ENCODE measurements around the gene PARD3B. TPM values are rescaled to one million over a fixed set of nuclear protein-coding genes. Genes with fewer than 3 reads are reported as not detected.

The PARD3B gene
- polyA plus RNA-seq, 3 donors, result not detected

- Histone ChIP-seq H3K9me3 (replicated peaks in 1 of 2; ENCODE audit: control insufficient read depth in 1 of 2, insufficient read depth in 1 of 2, low read length in 2 of 2) (no peaks in the 10 kb centered on the region), H3K79me2 (ENCODE audit: insufficient read depth, low read length) (no peaks in the 10 kb centered on the region), H4K20me1 (ENCODE audit: insufficient read depth, low read length) (no peaks in the 10 kb centered on the region), H3K4me2 (replicated peaks; ENCODE audit: extremely low read depth, low read length, poor library complexity, severe bottlenecking) (no peak overlapping the region), H2AFZ (ENCODE audit: insufficient read depth, low read depth, low read length, poor library complexity, severe bottlenecking) (no peak overlapping the region), H3K27ac (ENCODE audit: low read depth in 1 of 2, low read length in 2 of 2) (no peak overlapping the region), H3K27me3 (ENCODE audit: control insufficient read depth in 2 of 2, insufficient read depth in 2 of 2, low read length in 2 of 2) (no peaks in the 10 kb centered on the region), H3K36me3 (replicated peaks in 1 of 2; ENCODE audit: control insufficient read depth in 1 of 2, insufficient read depth in 2 of 2, low read length in 2 of 2) (no peaks in the 10 kb centered on the region), H3K9ac (ENCODE audit: insufficient read depth, low read length, poor library complexity, severe bottlenecking) (no peak overlapping the region), H3K4me1 (ENCODE audit: control insufficient read depth in 1 of 2, insufficient read depth in 2 of 2, low read length in 2 of 2) (no peaks in the 10 kb centered on the region), H3K4me3 (replicated peaks in 1 of 3; ENCODE audit: low read depth in 2 of 3, low read length in 3 of 3) (no peak overlapping the region)
- Mint-ChIP-seq H3K9me3 (peaks cover 0 to 6% (median 2%) of the 10 kb centered on the region in 7 donors), H3K4me1 (no peaks in the 10 kb centered on the region), H3K36me3 (no peaks in the 10 kb centered on the region), H3K27ac (no peak overlapping the region), H3K4me3 (no peak overlapping the region), H3K27me3 (ENCODE audit: low read depth in 3 of 3) (peaks cover 0 to 3% (median 3%) of the 10 kb centered on the region in 3 donors)
- WGBS (ENCODE audit: insufficient coverage), result no CpG with 5 or more reads among the region's 2 CpGs
- TF ChIP-seq, protein P1, sequence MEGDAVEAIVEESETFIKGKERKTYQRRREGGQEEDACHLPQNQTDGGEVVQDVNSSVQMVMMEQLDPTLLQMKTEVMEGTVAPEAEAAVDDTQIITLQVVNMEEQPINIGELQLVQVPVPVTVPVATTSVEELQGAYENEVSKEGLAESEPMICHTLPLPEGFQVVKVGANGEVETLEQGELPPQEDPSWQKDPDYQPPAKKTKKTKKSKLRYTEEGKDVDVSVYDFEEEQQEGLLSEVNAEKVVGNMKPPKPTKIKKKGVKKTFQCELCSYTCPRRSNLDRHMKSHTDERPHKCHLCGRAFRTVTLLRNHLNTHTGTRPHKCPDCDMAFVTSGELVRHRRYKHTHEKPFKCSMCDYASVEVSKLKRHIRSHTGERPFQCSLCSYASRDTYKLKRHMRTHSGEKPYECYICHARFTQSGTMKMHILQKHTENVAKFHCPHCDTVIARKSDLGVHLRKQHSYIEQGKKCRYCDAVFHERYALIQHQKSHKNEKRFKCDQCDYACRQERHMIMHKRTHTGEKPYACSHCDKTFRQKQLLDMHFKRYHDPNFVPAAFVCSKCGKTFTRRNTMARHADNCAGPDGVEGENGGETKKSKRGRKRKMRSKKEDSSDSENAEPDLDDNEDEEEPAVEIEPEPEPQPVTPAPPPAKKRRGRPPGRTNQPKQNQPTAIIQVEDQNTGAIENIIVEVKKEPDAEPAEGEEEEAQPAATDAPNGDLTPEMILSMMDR (IDR thresholded peaks at IDR 0.05), result no peak
- intact Hi-C loops (cut with micrococcal nuclease), result no loop called here
- DNase-seq, result no peak
Measured at GRCh38 chr2:204611764-204612163, 66.5 kb downstream of the PARD3B start.

GRCh38 chr2:204613635-204614034, 68.4 kb downstream of the PARD3B start:
- H3K9me3 ChIP-seq (replicated peaks in 1 of 2; ENCODE audit: control insufficient read depth in 1 of 2, insufficient read depth in 1 of 2, low read length in 2 of 2), result no peaks in the 10 kb centered on the region
- Mint-ChIP-seq H3K27ac (no peak overlapping the region), H3K27me3 (ENCODE audit: low read depth in 3 of 3) (peaks cover 0 to 3% (median 3%) of the 10 kb centered on the region in 3 donors), H3K4me1 (no peaks in the 10 kb centered on the region), H3K36me3 (no peaks in the 10 kb centered on the region), H3K4me3 (no peak overlapping the region), H3K9me3 (peaks cover 0 to 6% (median 3%) of the 10 kb centered on the region in 7 donors)
- no peak overlapping the region for H3K9ac ChIP-seq (ENCODE audit: insufficient read depth, low read length, poor library complexity, severe bottlenecking)
- 100% methylated on average over 1 of the region's 1 CpG for WGBS (ENCODE audit: insufficient coverage)
- no peak overlapping the region for H3K27ac ChIP-seq (ENCODE audit: low read depth in 1 of 2, low read length in 2 of 2)
- no peak overlapping the region for H2AFZ ChIP-seq (ENCODE audit: insufficient read depth, low read depth, low read length, poor library complexity, severe bottlenecking)
- H4K20me1 ChIP-seq (ENCODE audit: insufficient read depth, low read length), result no peaks in the 10 kb centered on the region
- H3K4me3 ChIP-seq (replicated peaks in 1 of 3; ENCODE audit: low read depth in 2 of 3, low read length in 3 of 3), result no peak overlapping the region
- TF ChIP-seq, protein P1 (IDR thresholded peaks at IDR 0.05), result no peak
- H3K79me2 ChIP-seq (ENCODE audit: insufficient read depth, low read length), result no peaks in the 10 kb centered on the region
- H3K27me3 ChIP-seq (ENCODE audit: control insufficient read depth in 2 of 2, insufficient read depth in 2 of 2, low read length in 2 of 2), result no peaks in the 10 kb centered on the region
- no peak for DNase-seq
- H3K36me3 ChIP-seq (replicated peaks in 1 of 2; ENCODE audit: control insufficient read depth in 1 of 2, insufficient read depth in 2 of 2, low read length in 2 of 2), result no peaks in the 10 kb centered on the region
- H3K4me1 ChIP-seq (ENCODE audit: control insufficient read depth in 1 of 2, insufficient read depth in 2 of 2, low read length in 2 of 2), result no peaks in the 10 kb centered on the region
- intact Hi-C loops (cut with micrococcal nuclease), result no loop called here
- no peak overlapping the region for H3K4me2 ChIP-seq (replicated peaks; ENCODE audit: extremely low read depth, low read length, poor library complexity, severe bottlenecking)

All from CD14-positive monocyte (primary cell).